HG03025 (cell line): Measurements from ENCODE around the gene GLTP.
"Not testable (repeated sequence)": the region's sequence is repeated elsewhere in the genome, so short reads cannot be mapped to it uniquely, and the experiment has no call there.

ENCODE experiments used
- ATAC-seq: cut with Tn5 transposase; IDR thresholded peaks from one replicate; pipeline ENCODE4 v1.9.1; 2021; ENCODE audit warnings: mild to moderate bottlenecking, moderate library complexity; ENCODE audit not compliant: unreplicated experiment, low FRiP score

GLTP gene

DNA sequence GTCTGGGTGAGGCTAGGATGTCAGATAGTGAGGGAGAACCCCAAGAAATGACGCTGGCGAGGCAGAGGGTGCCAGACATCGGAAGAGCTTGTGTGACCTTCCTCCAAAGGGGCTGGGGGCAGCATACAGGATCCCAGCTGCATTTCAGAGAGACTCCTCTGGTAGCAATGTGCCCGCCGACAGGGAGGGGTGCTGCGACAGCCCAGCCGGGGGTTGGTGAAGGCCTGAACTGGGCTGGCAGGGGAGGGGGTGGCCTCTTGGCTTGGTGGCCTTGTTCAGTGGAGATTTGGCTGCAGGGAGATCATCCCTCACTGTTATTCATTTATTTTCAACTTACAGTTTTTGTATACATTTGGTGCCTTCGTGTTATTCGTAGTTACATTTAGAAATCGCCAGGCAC is 25.0 kb upstream of the GLTP start:
- ATAC-seq: no peak

DNA sequence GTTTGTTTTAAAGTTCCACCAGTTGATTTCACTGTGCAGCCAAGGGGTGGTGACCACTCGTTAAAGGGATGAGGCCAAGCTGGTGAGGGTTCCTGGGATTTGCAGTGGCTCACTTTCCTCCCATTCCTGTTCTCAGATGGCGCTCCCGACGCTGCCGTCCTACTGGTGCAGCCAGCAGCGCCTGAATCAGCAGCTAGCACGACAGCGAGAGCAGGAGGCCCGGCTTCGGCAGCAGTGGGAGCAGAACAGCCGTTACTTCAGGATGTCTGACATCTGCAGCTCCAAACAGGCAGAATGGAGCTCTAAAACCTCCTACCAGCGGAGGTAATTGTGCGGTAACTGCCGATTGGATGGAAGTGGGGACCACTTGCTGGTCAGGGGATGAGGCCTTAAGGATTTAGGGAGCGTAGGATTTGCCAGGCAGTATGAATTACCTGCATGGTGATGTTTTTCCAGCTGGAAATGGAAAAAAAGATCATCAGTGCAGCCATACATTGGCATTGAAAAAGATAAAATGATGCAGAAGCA is 22.6 kb upstream of the GLTP start:
- no peak for ATAC-seq

DNA sequence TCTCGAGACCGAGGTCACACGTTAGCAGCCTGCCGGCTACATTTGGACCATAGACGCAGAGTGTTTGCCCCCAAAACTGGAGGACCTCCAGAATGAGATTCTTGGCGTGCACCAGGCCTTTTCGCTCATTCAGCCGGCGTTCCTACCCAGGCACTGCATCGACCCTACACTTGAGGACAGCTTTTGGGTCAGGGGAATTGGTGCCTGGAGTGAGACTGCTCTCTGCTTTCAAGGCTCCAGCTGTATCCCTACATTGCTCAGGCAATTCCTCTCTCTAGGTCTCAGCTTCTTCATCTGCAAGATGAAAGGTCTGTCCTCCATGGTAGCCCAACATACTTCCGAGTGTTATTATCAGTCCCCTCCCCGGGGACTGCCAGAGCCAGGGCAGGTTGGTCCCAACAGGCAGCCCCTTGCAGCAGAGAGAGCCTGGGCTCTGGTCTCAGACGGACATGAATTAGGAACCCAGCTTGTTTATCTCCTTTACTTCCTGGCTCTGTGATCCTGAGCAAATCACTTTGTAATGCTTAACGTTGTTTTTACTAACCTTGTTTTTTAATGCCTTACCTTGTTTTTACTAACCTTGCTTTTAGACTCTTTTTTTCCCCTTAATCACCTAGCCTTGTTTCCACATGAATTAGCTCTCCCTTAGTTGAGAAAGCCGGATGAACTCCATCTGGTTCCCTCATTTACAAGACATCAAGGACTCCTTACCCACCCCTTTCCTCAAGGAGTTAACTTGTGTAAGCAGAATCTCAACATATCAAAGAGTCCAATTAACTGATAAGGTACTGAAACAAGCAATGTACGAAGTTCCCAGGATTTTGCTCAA is 20.6 kb upstream of the GLTP start:
- no peak for ATAC-seq

DNA sequence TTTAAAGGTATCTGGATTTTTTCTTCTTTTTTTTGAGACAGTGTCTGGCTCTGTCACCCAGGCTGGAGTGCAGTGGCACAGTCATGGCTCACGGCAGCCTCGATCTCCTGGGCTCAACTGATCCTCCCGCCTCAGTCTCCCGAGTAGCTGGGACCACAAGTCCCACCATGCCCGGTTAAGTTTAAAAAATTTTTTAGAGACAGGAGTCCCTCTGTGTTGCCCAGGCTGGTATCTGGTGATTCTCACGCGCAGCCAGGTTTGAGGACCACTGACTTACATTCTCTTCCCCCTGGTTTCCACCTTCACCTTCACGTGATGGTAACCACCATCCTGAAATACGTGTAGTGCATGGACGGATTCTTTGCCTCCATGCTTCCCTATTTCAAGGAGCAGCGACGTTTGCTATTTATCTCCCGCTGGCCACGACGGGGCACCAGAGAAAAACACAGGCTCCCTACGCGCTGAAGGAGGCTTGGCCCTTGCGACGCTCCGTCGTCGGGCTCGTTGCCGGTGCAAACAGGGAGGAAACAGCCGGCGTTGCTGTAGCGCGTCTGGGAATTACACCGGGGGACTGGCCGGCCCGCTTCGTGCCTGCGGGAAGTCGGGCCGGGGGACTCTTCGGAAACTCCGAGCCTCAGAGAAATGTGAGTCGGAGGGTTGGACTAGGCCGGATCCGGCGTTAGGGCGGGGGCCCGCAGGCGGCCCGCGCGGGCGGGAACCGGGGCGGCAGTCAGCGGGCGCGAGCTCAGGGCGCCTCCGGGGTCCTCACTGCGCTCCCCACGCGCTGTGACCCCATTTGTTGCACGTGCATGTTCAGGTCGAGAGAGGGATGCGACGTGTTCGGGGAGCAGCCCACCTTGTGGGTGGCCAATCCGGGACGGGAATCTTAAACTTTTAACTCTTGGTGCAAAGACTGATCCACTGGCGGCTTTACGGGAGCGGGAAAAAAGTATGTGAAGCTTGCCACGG is 19.7 kb upstream of the GLTP start, which contains the start of gene TCHP:
TSS of gene TCHP (plus strand) at position 492 of the 969 bp plus-strand sequence. CDS start 2,753 bp downstream, outside the sequence.
- no peak for ATAC-seq

DNA sequence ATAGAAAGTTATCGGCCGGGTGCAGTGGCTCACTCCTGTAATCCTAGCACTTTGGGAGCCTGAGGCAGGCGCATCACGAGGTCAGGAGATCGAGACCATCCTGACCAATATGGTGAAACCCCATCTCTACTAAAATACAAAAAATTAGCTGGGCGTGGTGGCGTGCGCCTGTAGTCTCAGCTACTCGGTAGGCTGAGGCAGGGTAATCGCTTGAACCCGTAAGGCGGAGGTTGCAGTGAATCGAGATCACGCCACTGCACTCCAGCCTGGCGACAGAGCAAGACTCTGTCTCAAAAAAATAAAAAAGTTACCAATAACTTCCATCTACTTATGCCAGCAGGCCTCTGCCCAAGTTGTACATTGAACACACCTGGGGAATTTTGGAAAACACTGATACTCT is 19.0 kb upstream of the GLTP start:
- not testable (repeated sequence) for ATAC-seq

DNA sequence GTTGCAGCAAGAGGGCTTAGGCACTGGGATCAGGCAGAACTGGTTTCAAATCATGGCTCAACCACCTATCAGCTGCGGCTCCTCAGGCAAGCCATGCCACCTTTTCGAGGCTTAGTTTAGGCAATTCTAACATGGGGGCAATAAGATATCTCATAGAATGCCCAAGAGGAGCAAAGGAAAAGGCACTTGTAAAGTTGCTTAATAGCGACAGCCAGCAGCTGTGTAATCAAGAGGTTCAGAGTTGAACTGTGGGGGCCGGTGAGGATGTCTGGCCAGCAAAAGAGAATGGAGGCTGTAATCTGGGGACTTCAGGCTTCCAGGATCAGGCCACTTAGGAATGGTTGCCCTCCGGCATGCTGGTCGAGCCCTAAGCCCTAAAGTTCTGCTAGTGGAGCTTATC is 16.7 kb upstream of the GLTP start:
- no peak for ATAC-seq

DNA sequence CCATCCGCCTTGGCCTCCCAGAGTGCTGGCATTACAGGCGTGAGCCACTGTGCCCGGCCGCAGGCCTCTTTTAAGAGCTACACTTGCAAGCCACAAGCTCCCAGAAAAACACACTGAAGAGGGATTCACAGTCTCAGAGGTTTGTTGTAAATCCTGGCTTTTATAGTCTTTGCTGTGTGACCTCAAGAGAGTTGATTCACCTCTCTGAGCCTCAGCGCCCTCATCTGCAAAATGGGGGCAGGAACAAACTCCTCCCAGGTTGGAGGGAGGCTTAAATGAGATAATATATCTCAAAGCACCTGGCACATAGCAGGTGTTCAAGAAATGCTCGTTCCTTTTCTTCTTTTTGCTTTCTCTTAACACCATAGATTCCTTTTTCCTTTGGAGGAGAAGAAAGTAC is 15.8 kb upstream of the GLTP start:
- ATAC-seq: no peak

DNA sequence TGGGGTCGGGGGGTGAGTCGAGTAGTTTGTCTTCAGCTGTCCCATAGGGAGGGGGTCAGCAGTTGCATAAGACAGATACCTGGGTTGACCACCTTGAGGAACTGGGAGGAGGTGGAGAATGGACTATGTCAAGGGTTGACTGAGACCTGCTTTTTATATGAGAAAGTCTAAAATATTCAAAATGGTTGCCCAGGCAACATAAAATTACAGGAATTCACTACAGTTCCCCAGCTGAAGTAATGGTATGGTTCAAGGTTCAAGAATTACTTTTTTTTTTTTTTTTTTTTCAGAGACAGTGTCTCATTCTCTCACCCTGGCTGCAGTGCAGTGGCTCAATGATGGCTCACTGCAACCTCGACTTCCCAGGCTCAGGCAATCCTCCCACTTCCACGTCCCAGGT is 14.6 kb upstream of the GLTP start:
- no peak for ATAC-seq

DNA sequence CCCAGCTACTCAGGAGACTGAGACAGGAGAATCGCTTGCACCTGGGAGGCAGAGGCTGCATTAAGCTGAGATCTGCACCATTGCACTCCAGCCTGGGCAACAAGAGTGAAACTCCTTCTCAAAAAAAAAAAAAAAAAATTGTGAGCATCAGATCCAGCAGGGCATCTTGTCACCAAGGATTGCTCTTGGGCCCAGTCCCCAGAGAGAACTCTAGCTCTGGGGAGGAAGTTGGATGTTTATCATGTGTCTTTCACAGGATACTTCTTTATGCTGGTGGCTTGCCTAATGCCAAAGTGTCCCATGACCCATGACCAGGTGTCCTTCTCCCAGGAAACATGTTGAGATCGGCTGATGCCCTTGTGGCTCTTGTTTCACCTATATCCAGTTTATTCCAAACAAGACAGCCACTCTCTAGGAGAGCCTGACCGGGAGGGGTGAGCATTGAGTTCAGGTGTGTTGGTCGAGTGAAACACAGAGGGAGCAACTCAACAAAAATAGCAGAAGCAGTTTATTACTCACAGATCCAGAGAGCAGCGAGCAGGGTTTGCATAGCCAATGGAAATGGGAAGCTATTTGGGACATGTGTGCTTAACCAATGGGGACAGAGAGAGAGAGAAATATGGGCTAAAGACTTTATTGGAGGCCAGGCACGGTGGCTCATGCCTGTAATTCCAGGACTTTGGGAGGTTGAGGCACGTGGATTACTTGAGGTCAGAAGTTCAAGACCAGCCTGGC is 13.1 kb upstream of the GLTP start:
- ATAC-seq: no peak

DNA sequence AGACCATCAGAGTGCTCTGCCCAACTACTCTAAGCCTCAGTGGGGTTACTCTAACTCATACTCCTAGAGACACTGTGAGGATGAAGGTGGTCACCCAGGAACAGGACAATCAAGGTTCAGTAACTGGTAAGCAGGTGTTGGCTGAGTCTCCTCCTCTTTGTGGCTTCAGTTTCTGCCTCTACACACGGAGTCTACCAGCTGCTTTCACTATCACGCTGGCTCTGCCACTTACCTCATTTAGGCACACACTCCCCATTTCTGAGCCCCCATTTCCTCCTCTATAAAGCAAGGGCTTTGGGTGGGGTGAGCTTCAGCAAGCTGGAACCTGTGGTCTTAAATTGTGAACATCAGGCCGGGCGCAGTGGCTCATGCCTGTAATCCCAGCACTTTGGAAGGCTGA is 12.4 kb upstream of the GLTP start:
- no peak for ATAC-seq

DNA sequence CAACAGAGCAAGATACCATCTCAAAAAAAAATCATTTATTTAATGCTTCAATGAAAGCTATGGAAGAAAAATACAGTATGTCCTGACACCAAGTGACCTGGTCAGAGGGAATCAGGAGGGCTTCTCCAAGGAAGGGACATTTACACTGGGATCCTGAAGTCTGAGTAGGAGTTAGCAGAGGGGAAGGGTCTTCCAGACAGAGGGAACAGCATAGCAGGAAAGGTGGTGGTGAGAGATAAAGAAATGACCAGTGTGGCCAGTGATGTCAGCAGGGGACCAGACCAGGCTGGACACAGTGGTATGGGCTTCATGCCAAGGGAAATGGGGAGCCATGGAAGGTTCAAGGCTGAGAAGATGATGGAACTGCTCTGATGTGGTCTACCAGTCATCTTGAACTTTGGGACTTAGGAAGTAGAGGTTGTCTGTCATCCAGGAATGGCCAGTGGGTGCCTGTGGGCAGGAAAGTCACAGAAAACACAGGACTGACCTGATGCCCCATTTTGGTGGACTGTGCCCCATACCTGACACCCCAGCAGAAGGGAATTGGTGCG is 11.9 kb upstream of the GLTP start:
- ATAC-seq: no peak

DNA sequence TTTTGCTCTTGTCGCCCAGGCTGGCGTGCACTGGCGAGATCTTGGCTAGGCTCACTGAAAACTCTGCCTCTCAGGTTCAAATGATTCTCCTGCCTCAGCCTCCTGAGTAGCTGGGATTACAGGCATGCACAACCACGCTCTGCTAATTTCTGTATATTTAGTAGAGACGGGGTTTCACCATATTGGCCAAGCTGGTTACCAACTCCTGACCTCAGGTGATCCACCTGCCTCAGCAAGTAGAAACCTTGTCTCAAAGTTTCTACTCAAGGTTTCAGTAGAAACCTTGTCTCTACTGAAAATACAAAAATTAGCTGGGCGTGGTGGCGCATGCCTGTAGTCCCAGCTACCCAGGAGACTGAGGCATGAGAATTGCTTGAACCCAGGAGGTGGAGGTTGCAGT is 11.4 kb upstream of the GLTP start:
- not testable (repeated sequence) for ATAC-seq

DNA sequence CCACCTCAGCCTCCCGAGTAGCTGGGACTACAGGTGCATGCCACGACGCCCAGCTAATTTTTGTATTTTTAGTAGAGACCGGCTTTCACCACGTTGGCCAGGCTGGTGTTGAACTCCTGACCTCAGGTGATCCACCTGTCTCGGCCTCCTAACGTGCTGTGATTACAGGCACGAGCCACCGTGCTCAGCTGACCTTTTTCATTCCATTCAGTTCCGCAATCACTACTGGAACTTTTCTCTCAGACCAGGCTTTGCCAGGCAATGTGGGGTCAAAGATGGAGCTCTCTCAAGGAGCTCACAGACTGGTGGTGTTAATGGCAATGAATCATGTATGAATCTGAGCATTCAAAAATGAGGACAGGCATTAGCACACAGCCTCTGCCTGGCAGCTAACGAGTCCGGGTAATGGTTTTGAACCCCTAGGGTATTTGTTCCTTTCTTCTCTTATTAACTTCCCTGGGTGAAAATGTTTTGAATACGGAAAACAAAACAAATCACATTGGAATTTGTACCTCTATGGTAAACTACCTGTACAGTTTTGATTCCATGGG is 10.4 kb upstream of the GLTP start:
- ATAC-seq: no peak

DNA sequence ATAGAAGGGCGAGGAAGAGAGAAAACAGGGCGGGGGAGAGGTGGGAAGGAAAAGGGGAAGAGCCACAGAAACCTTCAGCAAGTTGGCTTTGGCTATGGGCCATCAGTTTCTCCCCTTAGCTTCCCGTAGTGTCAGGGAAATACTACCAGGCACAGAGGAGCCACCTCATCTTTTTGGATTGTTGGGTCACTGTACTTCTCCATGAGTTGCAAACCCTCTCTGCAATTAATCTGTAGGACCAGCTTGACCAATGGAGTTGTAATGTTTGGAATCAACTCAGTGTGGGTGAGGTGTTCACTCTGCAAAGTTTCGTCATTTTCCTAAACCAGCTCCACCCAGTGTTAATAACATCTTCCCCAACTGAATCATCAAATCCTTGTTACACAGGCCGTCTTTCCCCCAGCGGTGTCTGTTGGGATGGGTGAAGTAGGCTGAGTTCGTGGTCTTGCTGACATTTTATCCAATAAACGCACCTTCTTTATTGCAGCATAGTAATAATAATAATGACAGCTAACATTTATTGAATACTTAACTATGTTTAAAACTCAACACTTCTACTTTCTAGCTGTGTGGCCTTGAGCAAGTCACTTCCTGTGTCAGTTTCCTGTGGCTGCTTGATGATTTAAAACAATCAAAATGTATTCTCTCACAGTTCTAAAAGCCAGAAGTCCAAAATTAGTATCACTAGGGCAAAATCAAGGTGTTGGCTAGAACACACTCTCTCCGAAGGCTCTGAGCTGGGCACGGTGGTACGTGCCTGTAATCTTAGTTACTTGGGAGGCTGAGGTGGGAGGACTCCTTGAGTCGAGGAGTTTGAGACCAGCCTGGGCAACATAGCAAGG is 8.1 kb upstream of the GLTP start:
- no peak for ATAC-seq

DNA sequence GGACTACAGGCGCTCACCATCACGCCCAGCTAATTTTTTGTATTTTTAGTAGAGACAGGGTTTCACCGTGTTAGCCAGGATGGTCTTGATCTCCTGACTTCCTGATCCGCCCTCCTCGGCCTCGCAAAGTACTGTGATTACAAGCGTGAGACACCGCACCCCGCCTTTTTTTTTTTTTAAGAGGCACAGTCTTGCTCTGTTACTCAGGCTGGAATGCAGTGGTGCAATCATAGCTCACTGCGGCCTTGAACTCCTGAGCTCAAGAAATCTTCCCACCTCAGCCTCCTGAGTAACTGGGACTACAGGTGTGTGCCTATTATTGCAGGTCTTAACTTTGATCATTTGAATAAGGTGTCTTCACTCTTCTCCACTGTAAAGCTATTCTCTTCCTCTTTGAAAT is 5.3 kb upstream of the GLTP start:
- no peak for ATAC-seq

DNA sequence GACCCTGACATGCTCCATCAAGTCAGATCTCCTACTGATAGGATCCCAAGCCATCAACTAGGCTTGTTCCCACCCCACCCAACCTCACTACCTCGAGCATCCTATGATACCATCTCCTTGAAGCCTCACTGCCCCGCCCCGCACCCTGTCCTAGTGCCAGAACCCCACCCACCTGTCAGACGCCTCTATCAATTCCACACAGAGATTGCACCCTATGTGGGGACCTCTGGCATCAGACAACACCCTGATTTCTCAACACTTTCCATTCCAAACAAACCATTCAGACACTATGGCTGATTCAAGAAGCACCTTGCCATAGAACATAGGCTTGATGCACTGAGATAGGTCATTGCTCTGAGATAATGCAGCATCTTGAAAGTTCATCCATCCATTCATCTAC is 3.1 kb upstream of the GLTP start:
- ATAC-seq: no peak

DNA sequence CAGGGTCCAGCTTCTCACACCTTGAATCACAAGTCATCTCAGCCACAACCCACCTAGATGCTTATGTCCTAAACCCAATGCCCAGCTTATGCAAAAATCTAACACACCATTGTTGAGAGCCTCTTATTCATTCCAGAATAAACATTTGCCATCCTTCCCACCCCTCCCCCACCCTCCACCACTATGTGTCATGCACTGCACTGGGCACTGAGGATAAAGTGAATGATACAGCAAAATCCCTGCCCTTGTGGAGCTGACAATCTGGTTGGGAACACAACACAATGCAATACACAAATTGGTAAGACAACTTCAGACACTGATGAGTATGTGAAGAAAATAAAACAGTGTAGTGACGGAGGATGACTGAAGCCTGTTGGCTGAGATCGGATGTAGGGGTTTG is 1.4 kb upstream of the GLTP start:
- ATAC-seq: no peak

DNA sequence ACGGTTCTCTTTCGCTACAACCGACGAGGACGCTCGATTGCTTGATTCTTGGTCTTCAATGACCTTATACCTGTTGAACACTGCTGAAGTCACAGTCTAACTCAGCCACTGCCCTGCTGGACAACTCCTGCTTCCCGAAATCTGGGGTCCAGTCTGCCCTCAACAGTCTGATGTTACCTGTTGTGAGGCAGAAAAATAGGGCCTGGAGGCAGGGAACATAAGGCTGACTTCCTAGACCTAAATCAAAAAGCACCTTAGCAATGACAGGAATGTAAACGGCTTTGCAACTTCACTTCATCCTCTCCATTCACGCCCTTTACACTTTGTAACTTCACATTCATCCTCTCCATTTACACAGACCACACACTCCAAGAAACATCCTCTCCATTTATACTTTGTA is 597 bp upstream of the GLTP start:
- ATAC-seq: no peak
